Right lobe of liver (tissue), 4 donors: ENCODE measurements around the gene MAP1B.

Experiments used
- POLR2A ChIP-seq: fragments of 450-650 bp; IDR thresholded peaks from one replicate; pipeline ENCODE4 v1.6.1; 2017; ENCODE audit warnings: antibody characterized with exemption, mild to moderate bottlenecking
- TF ChIP-seq, protein P1 (sequence below), 4 donors: fragments of 200-600 bp in 3 of 4; fragments of 450-650 bp in 1 of 4; IDR thresholded peaks; one replicate each; pipeline versions ENCODE4 v1.5.1 to v1.8.0; 2016 to 2022; ENCODE audit warnings: antibody characterized with exemption in 4 of 4, mild to moderate bottlenecking in 2 of 4
- donor health status: DM: no; HTN: no; CAD: no.
- donor health status: DM: no; HTN: no; CAD: no.
- donor health status: DM: no; HTN: yes; CAD: no.

DNA sequence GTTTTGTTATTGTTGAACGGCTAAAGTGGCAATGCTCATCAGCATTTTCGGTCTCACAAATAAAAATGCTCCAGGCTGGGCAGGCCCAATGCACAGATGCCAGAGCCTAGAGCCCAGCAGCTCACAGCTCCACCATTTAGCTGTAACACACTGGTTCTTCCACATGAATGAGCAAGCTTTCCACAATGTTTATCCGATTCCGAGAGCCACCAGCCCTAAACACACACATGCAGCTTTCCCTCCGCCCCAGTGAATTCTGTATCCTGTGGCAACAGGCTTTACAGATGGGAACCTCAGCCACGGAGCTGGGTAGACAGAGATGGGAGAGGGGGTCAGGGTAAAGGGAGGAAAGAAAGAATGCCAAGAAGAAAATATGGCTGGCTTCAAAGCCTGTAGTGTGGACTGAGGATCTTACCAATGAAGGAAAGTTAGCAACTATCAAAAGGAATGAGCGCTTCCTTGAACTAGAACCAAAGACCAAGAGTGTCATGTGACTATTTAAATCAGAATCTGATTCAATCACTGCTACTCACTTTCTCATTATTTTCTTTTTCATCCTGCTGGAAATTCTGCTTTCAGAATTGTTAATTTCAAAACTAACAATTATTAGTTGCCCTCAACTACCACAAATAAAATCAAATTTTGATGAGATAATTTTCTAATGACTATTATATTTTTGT lies 135.7 kb downstream of the MAP1B start:
- no peak for TF ChIP-seq POLR2A
- TF ChIP-seq, protein P1, sequence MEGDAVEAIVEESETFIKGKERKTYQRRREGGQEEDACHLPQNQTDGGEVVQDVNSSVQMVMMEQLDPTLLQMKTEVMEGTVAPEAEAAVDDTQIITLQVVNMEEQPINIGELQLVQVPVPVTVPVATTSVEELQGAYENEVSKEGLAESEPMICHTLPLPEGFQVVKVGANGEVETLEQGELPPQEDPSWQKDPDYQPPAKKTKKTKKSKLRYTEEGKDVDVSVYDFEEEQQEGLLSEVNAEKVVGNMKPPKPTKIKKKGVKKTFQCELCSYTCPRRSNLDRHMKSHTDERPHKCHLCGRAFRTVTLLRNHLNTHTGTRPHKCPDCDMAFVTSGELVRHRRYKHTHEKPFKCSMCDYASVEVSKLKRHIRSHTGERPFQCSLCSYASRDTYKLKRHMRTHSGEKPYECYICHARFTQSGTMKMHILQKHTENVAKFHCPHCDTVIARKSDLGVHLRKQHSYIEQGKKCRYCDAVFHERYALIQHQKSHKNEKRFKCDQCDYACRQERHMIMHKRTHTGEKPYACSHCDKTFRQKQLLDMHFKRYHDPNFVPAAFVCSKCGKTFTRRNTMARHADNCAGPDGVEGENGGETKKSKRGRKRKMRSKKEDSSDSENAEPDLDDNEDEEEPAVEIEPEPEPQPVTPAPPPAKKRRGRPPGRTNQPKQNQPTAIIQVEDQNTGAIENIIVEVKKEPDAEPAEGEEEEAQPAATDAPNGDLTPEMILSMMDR (IDR thresholded peaks at IDR 0.05) = no peak
